Measurements from ENCODE around the gene REST.
"Not testable (repeated sequence)": the region's sequence is repeated elsewhere in the genome, so short reads cannot be mapped to it uniquely, and the experiment has no call there.

REST gene

GRCh38 chr4:56910172-56910967 is 2.7 kb downstream of the REST start:
- no peak for DNase-seq

GRCh38 chr4:56914336-56914735 is 6.6 kb downstream of the REST start:
- DNase-seq, result no peak

DNA sequence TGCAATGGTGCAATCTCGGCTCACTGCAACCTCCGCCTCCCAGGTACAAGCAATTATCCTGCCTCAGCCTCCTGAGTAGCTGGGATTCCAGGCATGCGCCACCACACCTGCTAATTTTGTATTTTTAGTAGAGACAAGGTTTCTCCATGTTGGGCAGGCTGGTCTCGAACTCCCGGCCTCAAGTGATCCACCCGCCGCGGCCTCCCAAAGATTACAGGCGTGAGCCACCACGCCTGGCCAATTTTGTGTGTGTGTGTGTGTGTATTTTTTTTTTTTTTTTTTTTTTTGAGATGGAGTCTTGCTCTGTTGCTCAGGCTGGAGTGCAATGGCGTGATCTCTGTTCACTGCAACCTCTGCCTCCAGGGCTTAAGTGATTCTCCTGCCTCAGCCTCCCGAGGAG is 7.3 kb downstream of the REST start:
- DNase-seq, result not testable (repeated sequence)

DNA sequence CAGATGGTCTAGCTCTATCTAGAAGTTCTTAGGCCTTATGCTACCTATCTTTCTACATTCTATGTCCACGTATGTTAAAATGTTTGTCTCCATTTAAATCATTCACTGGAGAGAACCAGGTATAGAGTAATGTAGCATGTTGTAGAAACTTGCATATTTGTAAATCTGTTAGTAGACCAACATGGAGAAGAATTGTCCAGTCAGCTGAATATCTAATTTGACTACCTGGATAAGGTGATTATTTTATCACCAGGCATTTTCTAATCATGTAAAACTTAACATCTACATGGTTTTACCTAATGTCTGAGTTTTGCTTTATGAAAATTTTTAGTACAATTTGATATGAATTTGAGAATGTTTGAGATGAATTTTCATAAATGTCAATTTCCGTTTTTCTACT is 19.5 kb downstream of the REST start:
- DNase-seq, result no peak

DNA sequence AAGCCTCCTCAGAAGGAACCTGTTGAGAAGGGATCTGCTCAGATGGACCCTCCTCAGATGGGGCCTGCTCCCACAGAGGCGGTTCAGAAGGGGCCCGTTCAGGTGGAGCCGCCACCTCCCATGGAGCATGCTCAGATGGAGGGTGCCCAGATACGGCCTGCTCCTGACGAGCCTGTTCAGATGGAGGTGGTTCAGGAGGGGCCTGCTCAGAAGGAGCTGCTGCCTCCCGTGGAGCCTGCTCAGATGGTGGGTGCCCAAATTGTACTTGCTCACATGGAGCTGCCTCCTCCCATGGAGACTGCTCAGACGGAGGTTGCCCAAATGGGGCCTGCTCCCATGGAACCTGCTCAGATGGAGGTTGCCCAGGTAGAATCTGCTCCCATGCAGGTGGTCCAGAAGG is 22.9 kb downstream of the REST start:
- DNase-seq, result no peak

GRCh38 chr4:56931924-56932323 is 24.2 kb downstream of the REST start:
- DNase-seq, result no peak

- DNase-seq, result no peak
These were observed 29.6 kb downstream of the REST start for GRCh38 chr4:56937262-56937661.

DNA sequence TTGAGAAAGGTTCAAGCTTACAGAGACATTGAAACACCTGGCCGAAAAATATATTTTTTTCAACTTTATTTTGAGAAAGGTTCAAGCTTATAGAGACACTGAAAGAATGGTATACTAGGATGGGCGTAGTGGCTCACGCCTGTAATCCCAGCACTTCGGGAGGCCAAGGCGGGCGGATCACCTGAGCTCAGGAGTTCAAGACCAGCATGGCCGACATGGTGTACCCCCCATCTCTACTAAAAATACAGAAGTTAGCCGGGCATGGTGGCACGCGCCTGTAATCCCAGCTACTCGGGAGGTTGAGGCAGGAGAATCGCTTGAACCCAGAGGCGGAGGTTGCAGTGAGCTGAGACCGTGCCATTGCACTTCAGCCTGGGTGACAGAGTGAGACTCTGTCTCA is 32.1 kb downstream of the REST start:
- not testable (repeated sequence) for DNase-seq

DNA sequence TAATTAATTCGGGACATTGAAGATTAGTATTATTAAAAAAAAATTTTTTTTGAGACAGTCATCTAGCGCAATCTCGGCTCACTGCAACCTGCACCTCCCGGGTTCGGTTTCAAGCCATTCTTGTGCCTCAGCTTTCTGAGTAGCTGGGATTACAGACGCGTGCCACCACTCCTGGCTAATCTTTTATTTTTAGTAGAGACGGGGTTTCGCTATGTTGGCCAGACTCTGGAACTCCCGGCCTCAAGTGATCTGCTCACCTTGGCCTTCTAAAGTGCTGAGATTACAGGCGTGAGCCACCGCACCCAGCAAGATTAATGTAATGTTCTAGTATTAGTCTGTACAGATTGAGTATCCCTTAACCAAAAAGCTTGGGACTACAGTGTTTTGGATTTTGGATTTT is 32.7 kb downstream of the REST start:
- DNase-seq, result no peak

DNA sequence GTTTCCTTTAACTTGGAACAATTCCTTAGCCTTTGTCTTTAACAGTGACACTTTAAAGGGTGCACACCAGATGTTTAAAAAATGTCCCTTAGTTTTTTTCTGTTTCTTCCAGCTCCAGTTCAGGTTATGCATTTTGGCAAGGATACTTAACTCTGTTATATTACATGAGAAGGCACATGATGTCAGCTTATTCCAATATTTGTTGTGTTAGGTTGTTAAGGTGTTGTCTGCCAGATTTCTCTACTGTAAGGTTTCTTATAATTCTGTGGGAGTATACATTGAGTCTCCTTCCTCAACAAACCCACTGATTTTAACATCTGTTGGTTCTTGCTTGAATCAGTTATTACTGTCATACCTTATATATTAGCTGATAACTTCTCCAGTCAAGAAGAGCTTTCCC is 33.3 kb downstream of the REST start:
- no peak for DNase-seq

DNA sequence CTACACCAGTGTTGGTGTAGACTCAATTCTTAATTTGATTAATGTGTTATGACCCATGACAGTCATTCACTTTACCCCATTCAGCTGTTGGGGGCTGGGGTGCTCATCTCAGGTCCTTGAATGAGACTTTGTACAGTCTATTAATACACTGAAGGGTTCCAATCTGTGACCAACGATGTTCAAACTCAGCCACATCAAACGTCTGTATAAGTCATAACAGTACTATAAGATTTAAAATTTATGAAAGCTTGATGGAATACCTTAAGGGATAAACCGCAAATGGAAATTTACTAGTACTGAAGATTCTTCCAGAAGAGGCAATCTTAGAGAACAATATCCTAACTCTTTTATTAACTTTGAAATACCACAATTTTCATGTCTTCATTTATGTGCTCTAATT is 33.7 kb downstream of the REST start:
- no peak for DNase-seq

GRCh38 chr4:56953680-56954520 is 46.2 kb downstream of the REST start:
- DNase-seq, result no peak

DNA sequence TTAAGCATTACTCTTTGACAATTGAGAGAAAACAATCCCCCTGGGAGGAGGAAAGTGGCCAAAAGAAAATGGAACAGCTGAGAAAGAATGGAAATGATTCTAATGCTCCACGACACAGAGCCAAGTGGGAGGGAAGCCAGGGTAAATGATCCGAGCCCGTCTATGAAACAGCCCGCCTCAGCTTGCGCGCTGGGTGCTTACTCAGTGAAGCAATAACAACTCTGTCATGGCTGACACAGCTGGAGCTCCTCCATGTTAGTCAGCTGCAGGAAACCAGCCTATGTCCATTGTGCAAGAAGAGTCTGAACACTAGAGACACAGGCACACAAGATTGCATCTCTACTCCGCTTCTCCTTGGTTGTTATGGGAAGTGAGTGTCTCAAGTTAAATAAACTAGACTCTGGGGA is 50.4 kb downstream of the REST start:
- no peak for DNase-seq

GRCh38 chr4:56959100-56959499 is 51.4 kb downstream of the REST start:
- DNase-seq, result no peak

DNA sequence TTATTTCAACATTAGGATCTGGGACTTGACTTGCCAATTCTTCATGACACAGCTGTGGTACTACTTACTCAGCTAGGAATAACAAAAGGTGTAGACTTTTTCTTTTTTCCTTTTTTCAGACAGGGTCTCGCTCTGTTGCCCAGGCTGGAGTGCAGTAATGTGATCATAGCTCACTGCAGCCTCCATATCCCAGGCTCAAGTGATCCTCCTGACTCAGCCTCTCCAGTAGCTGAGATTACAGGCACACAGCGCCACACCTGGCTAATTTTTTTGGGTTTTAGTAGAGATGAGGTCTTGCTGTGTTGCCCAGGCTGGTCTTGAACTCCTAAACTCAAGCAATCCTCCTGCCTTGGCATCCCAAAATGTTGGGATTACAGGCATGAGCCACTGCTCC is 53.4 kb downstream of the REST start:
- DNase-seq, result no peak

DNA sequence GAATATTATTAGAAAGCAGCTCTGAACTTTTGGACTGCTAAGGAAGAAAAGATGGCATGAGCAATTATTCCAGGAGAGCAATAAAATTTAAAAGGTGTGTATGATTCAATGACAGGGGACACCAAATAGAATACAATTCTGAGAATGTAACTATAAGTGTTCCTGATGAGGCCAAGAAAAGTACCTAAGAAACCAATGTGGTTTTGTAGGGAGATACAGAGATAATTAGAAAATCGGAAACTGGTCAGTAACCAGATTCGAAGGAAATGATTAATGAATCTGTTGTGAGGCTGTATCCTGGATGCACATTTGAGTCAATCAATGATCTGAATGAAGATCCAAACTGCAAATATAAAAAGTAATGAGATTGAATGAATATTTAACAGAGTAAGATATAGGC is 63.7 kb downstream of the REST start:
- DNase-seq, result no peak

- no peak for DNase-seq
These were observed 64.7 kb downstream of the REST start for GRCh38 chr4:56972389-56972788.

DNA sequence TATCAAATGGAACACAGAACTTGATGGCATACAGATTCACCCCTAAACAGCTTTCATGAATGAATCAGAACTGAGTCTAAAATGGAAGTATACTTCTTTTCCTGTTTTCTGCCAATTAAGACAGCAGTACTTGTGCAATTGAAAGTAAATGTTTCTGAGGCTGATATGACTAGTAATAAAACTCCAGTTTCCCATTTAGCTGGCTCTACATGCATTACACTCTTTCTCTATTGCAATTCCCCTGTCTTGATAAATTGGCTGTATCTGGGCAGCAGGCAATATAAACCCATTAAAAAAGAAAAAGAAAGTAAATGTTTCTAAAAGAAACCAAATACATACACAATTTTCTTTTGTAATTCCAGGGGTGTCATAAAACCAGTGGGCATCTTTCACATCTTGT is 65.1 kb downstream of the REST start:
- no peak for DNase-seq

- no peak for DNase-seq
These were observed 65.6 kb downstream of the REST start for GRCh38 chr4:56973336-56973735.

GRCh38 chr4:56976283-56976836 is 68.7 kb downstream of the REST start:
- no peak for DNase-seq

DNA sequence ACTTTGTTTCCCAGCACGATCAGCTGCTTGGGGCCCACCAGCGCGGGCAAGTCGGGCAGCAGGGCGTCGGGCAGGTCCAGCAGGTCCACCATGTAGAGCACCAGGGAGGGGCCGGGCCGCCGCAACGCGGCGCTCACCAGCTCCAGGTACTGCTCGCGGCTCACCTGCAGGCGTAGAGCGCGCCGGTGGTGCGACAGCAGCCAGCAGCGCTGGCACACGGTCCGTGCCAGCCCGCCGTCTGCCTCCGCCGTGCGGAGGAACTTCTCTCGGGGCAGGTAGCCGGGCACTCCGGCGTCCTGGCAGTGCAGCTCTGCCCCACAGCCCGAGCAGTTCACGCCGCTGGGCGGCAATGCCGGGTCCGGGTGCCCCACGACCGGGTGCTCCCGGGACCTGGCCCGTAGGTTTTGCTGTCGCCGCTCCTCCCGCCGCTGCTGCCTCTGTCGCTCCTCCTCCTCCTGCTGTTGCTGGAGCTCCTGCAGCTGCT is 69.2 kb downstream of the REST start:
- peak; percentile 62 for DNase-seq

GRCh38 chr4:56977321-56978012 is 69.8 kb downstream of the REST start, which contains the start of gene NOA1:
NOA1 (minus strand) TSS chr4:56977606; CDS start chr4:56977585, 21 bp downstream.
- peak; percentile 98 for DNase-seq

DNA sequence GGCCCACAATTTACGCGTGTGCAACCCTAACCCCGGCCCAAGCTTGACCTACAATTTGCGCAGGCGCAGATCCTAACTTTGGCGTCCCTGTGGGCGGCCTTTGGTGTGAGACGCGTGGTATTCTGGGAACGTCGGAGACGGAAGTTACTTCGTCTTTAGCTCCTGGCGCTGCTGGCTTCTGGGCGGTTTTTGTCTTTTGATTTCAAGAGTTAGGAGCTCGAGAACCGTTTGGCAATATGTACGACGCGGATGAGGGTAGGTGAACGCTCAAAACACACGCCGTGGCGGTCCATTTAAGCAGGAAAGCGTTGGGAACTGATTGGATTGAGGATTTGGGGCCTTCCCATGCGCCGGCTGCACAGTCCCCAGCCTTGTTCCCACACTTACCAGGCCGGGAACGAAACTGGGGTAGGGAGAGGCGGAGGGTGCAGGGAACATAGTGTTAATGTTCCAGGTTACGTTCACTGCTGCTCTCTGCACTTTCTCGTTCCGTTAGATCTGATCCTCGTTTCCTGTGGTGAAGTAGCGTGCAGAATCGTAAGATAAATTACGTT is 71.1 kb downstream of the REST start, which contains the start of gene POLR2B:
POLR2B (plus strand) TSS at position 147 of the 554 bp plus-strand sequence; CDS start at position 237, 90 bp downstream.
- DNase-seq, result peak; percentile 89

Data from CD4-positive, alpha-beta T cell treated with Interleukin-6 for 4 hours (primary cell).